ENCODE data around the gene RELN.

RELN gene

GRCh38 chr7:103989785-103990767 is 618 bp upstream of the RELN start:
- no peak for DNase-seq

- DNase-seq = no peak
These were observed 824 bp downstream of the RELN start for GRCh38 chr7:103988468-103989199.

- no peak for DNase-seq
These were observed 2.0 kb downstream of the RELN start for GRCh38 chr7:103987451-103987850.

DNA sequence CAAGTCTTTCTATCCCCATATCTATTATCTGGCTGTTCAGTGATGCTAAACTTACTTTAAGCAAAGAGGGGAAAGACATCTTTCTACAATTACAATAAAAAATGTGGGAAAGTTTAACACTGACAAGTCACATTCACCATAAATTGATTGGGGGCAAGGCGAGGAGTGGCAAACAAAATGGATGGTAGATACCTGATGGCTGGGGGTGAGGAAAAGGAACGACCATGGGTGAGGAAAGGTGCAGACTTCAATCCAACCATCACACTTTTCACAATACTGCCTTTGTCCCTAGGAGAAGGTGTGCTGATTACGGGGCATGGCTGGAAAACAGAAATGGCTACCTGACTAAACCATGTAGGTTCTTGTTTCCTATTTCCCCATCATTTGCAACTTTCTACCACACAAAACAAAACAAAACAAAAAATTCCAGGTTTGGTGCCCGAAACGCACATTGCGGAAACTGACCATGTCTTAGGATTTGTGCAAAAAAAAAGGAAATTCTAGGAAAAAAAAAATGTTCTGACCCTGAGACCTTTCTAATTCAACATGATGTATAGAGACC is 3.8 kb downstream of the RELN start:
- DNase-seq = no peak

DNA sequence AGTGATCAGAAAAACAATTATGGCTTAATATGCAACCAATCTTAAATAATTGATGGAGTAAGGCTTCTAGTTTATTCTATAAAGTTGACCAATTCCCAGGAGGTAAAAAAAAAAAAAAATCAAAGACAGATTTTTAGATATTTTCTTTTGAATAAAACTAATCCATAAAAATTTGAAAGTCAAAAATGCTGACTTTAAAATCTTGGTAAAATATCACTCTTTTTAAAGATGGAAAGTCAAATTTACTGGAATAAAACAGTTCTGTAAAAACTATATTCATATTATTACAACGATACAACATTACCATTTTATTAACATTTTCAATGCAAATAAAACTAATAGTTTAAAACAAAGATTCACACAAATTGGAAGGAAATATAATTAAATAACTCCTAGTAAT is 5.4 kb downstream of the RELN start:
- no peak for DNase-seq

GRCh38 chr7:103983201-103983977 is 6.1 kb downstream of the RELN start:
- no peak for DNase-seq

- DNase-seq = no peak
These were observed 8.4 kb downstream of the RELN start for GRCh38 chr7:103981003-103981423.

DNA sequence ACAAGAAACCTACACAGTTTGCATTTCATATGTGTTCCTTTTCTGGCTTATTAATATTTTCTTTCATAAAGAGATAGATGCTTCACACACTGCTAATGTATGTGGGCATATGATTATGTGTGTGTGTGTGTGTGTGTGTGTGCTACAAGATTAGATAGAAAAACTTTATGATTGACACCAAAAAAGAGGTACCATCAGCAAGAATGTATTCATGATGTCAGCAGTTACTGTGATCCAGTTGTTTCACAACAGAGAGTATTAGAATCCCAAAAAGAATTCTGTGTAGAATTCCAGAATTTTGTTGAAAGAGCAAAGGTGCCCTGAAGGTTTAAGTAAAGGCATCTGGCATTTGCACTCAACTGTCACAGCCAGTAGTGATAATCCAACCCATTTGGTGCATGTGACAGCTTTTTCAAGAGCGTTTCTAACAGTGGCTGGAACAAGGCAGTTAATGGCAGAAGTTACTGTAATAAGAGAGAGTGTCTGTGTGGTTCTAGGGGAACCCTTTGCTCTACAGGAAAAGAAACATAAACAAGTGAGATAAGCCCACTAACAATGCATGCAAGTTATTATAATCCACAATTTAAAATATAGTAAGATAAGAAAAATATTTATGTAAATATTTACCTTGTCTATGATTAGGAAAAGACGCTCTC is 16.6 kb downstream of the RELN start:
- no peak for DNase-seq

GRCh38 chr7:103967401-103967800 is 22.1 kb downstream of the RELN start:
- DNase-seq = no peak

- DNase-seq = no peak
These were observed 22.7 kb downstream of the RELN start for GRCh38 chr7:103966593-103967277.

DNA sequence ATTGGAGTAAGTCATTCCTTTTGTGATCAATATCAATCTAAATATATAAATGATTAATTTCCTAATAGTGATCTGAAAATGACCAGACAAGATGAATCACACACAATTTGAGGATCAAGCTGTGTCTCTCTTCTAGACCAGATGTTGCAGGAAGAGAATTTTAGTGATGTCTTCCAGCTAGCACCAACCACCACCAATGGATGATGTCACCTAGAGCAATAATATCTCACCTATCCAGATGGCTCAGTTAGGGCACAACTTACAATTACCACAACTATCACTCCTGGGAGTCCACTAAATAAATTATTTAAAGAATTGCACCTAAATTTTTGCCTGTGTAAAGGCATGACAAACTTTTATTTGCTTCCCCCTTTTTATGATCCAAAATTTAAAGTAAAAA is 25.2 kb downstream of the RELN start:
- no peak for DNase-seq

GRCh38 chr7:103962070-103962469 is 27.4 kb downstream of the RELN start:
- no peak for DNase-seq

GRCh38 chr7:103958284-103958818 is 31.1 kb downstream of the RELN start:
- DNase-seq = no peak

DNA sequence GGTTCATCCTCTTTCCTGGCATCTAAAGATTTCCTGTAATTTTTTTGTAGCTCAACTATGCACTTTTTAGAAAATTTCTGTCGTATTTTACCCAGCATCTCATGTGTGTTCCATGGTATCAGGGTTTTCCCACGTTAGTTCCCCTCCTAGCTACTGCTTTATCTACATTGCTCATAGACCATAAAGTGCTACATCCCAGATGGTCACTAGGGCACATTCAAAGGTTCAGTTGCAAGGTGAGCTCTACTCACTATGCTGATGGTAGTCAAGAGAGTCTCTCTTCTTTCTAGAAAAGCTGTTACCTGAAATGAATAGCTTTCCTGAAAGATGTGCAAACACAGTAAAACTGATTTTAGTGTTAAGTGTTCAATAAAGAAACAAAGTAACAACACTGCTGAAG is 33.5 kb downstream of the RELN start:
- no peak for DNase-seq

GRCh38 chr7:103952408-103952807 is 37.0 kb downstream of the RELN start:
- no peak for DNase-seq

DNA sequence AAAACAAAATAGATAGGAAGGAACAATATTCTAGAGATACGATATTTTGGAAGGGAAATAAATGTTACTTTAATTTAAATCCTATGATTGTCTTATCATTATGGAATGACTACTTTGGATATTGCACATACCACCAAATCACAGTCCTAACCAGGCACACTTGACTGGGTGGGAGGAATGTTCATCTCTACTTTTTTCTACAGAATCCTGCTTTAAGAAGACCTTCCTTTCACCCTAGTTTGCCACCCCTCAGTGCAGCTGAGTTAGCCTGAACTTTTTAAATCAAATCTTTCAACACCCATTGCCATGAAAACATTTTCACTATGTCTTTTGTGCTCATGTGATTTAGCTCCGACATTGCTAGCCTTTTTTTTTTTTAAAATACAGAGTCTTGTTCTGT is 38.1 kb downstream of the RELN start:
- no peak for DNase-seq

DNA sequence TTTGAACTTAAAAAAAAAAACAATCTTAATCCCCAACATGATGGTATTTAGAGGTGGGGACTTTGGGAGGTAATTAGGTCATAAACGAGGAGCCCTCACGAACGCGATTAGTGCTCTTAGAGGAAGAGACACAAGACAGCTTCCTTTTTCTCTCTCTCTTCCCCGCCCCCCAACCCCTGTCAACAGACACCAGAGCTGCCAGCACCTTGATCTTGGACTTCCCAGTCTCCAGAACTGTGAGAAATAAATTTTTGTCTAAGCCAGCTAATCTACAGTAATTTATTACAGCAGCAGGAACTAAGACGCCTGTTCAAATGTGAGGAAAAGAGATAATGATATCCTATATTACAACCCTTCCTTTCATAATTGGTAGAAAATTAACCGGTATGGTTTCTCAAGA is 40.1 kb downstream of the RELN start:
- DNase-seq = no peak

- DNase-seq = no peak
These were observed 42.3 kb downstream of the RELN start for GRCh38 chr7:103947026-103947655.

GRCh38 chr7:103944230-103944900 is 45.1 kb downstream of the RELN start:
- no peak for DNase-seq

- DNase-seq = no peak
These were observed 47.5 kb downstream of the RELN start for GRCh38 chr7:103941976-103942375.

Data from NK-92 treated with Interleukin-12 subunit alpha and Interleukin-12 subunit beta, amount 100 ng/mL, for 24 hours (cell line).